Measurements from ENCODE around the gene GNAT2. TPM values are rescaled to one million over a fixed set of nuclear protein-coding genes. Genes with fewer than 3 reads are reported as not detected.

The GNAT2 gene
- total RNA-seq, 1 donor from 2014 or later: not detected

DNA sequence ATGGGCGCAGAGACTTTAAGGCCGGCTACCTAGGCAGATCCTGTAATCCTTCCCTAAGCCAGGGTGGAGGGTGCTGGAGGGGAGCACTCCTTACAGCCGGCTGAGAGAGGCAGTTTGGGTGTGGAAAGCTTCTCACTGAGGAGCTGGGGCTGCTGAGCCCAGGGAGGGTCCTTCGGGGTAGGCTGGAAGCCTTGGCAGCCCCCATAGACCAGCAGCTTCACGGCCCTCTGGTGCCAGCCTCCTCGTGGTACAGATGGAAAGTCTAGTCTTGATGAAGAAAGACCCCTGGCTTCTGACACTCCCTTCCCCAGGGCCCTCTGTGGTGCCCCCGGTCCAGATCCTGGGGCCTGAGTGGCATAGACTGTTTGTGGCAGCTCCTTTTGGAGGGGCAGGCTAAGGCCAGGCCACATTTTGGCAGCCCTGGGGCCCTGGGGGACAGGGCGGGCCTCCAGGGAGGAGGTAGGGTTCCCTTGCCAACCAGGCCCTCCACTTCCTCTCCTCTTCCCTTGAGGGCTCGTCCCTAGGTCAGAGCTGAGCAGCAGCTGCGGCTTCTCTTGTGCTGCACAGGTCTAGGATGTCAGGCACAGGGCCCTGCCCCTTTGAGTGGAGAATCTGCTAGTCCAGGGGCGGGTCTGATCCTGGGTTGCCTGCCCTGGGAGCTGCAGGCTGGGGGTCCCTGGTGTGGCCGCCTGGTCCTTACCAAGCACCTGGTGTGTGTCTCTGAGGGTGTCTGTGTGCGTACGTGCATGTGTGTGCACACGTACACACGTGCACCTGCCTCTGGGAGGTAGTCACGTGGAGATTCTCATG, 5.0 kb upstream of the GNAT2 start:
- Mint-ChIP-seq H3K9me3 (ENCODE audit: unreplicated experiment) (no peaks in the 10 kb centered on the region), H3K27me3 (ENCODE audit: unreplicated experiment) (no peaks in the 10 kb centered on the region), H3K4me3 (ENCODE audit: unreplicated experiment) (no peak overlapping the region), H3K4me1 (ENCODE audit: unreplicated experiment) (peaks cover 34% of the 10 kb centered on the region), H3K27ac (ENCODE audit: unreplicated experiment) (peak overlapping the region; percentile 14), H3K36me3 (ENCODE audit: unreplicated experiment) (peaks cover 21% of the 10 kb centered on the region)
- peak; percentile 78 for DNase-seq (ENCODE audit: extremely low spot score, unreplicated experiment)
- TF ChIP-seq, protein P1, sequence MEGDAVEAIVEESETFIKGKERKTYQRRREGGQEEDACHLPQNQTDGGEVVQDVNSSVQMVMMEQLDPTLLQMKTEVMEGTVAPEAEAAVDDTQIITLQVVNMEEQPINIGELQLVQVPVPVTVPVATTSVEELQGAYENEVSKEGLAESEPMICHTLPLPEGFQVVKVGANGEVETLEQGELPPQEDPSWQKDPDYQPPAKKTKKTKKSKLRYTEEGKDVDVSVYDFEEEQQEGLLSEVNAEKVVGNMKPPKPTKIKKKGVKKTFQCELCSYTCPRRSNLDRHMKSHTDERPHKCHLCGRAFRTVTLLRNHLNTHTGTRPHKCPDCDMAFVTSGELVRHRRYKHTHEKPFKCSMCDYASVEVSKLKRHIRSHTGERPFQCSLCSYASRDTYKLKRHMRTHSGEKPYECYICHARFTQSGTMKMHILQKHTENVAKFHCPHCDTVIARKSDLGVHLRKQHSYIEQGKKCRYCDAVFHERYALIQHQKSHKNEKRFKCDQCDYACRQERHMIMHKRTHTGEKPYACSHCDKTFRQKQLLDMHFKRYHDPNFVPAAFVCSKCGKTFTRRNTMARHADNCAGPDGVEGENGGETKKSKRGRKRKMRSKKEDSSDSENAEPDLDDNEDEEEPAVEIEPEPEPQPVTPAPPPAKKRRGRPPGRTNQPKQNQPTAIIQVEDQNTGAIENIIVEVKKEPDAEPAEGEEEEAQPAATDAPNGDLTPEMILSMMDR (IDR thresholded peaks at IDR 0.05): no peak

DNA sequence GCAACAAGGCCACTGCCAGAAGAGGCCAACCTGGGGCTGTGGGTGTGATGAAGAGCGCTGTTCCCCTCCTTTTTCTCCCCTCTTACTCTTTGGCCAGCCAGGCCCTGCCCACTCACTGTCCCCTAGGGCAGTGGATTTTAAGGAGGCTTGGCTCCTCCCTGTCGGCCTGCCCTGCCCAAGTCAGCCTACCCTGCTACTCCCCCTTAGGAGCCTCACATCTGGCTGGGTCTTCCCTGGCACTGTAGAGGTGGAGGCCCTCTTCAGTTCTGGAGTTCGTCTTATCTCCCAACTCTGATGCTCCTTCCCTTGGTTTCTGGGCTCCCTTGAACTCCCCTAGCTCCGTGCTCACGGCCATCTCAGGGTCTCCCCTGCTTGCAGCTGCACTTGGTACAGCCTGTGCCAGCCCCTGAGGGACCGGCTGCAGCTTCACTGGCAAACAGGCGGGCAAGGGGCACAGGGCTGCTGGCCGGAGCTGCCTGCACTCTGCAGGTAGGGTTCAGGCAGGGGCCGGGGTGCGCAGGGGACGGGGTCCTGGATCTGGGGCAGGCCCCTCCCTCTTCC, 4.3 kb upstream of the GNAT2 start:
- H3K27ac Mint-ChIP-seq (ENCODE audit: unreplicated experiment): no peak overlapping the region
- H3K27me3 Mint-ChIP-seq (ENCODE audit: unreplicated experiment): no peaks in the 10 kb centered on the region
- H3K4me3 Mint-ChIP-seq (ENCODE audit: unreplicated experiment): no peak overlapping the region
- no peaks in the 10 kb centered on the region for H3K9me3 Mint-ChIP-seq (ENCODE audit: unreplicated experiment)
- TF ChIP-seq, protein P1 (IDR thresholded peaks at IDR 0.05): no peak
- peak; percentile 84 for DNase-seq (ENCODE audit: extremely low spot score, unreplicated experiment)
- H3K4me1 Mint-ChIP-seq (ENCODE audit: unreplicated experiment): peaks cover 42% of the 10 kb centered on the region
- H3K36me3 Mint-ChIP-seq (ENCODE audit: unreplicated experiment): peaks cover 18% of the 10 kb centered on the region

DNA sequence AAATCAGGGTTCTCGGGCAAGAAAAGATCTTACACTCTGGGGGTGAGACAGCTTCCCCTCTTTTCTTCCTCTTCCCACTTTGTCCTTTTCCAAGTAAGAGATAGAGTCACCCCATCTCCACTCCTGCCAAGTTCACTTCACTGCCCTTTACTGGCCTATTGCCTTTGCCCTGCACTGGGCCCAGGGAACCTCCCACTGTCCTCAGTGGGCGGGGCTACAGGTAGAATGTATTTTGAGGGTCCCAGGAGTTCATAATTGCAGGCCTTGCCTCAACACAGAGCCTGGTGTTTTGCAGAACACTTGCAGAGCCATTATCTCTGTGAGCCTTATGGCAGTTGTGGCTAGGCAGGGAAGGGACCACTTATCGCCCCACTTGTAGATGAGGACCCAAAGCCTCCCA, 3.5 kb upstream of the GNAT2 start:
- H3K27me3 Mint-ChIP-seq (ENCODE audit: unreplicated experiment): no peaks in the 10 kb centered on the region
- H3K27ac Mint-ChIP-seq (ENCODE audit: unreplicated experiment): peak overlapping the region; percentile 1
- H3K9me3 Mint-ChIP-seq (ENCODE audit: unreplicated experiment): no peaks in the 10 kb centered on the region
- H3K4me1 Mint-ChIP-seq (ENCODE audit: unreplicated experiment): peaks cover 45% of the 10 kb centered on the region
- TF ChIP-seq, protein P1 (IDR thresholded peaks at IDR 0.05): no peak
- no peak overlapping the region for H3K4me3 Mint-ChIP-seq (ENCODE audit: unreplicated experiment)
- peaks cover 14% of the 10 kb centered on the region for H3K36me3 Mint-ChIP-seq (ENCODE audit: unreplicated experiment)
- DNase-seq (ENCODE audit: extremely low spot score, unreplicated experiment): peak; percentile 64

DNA sequence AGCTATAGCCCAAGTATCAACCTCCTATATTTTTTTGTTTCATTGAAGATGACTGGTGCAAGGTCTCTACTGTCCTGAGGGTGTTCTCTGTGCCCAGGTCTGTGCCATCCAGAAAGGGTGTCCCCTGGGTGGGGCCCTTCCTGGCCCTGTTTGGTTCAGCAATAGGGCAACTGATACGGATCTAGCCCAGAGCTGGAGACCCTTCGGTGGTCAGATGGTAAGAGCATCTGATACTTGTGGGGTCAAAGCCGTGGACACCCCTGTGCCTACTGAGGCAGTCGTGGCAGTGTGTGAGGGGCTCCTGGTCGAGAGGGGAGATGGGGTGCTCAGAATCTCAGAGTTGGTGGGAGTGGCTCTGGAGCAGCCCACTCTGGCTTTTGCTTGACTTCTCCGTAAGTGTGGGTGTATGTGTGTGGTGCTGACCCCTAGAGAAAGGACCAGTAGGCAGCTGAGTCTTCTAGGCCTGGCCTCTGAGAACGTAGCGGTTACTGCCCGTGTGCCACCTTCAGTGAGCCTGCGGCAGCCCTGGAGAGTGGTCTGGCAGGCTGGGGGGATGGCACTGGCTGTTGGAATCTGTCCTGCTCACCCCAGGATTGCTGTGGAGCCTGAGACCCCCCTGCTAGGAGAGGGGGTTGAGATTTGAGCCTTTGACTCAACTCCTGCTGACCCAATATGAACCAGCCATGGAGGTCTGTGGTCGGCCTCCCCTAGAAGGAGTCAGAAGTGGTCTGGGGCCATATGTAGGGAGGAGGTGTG, 2.9 kb upstream of the GNAT2 start:
- no peaks in the 10 kb centered on the region for H3K27me3 Mint-ChIP-seq (ENCODE audit: unreplicated experiment)
- H3K9me3 Mint-ChIP-seq (ENCODE audit: unreplicated experiment): no peaks in the 10 kb centered on the region
- peak overlapping the region; percentile 95 for H3K4me3 Mint-ChIP-seq (ENCODE audit: unreplicated experiment)
- peaks cover 46% of the 10 kb centered on the region for H3K4me1 Mint-ChIP-seq (ENCODE audit: unreplicated experiment)
- peak; percentile 69 for DNase-seq (ENCODE audit: extremely low spot score, unreplicated experiment)
- H3K27ac Mint-ChIP-seq (ENCODE audit: unreplicated experiment): peak overlapping the region; percentile 58
- H3K36me3 Mint-ChIP-seq (ENCODE audit: unreplicated experiment): peaks cover 8% of the 10 kb centered on the region
- TF ChIP-seq, protein P1 (IDR thresholded peaks at IDR 0.05): no peak
